ENCODE results near the gene ITIH4.

The ITIH4 gene

GRCh38 chr3:52831500-52832301, 1.2 kb upstream of the ITIH4 start:
- no peak for DNase-seq (ENCODE audit: low read depth in 2 of 2)

- DNase-seq (ENCODE audit: low read depth in 2 of 2): no peak
These were observed 487 bp downstream of the ITIH4 start for GRCh38 chr3:52829906-52830463.

- DNase-seq (ENCODE audit: low read depth in 2 of 2): no peak
These were observed 990 bp downstream of the ITIH4 start for GRCh38 chr3:52829482-52829881.

GRCh38 chr3:52827866-52828376, 2.6 kb downstream of the ITIH4 start:
- DNase-seq (ENCODE audit: low read depth in 2 of 2): no peak

GRCh38 chr3:52827441-52827840, 3.0 kb downstream of the ITIH4 start:
- no peak for DNase-seq (ENCODE audit: low read depth in 2 of 2)

- no peak for DNase-seq (ENCODE audit: low read depth in 2 of 2)
These were observed 6.4 kb downstream of the ITIH4 start for GRCh38 chr3:52824037-52824436.

- no peak for DNase-seq (ENCODE audit: low read depth in 2 of 2)
These were observed 8.1 kb downstream of the ITIH4 start for GRCh38 chr3:52822363-52822762.

- peak; percentile 10 to 12 for DNase-seq (ENCODE audit: low read depth in 2 of 2)
These were observed 9.7 kb downstream of the ITIH4 start for GRCh38 chr3:52820736-52821135.

- no peak for DNase-seq (ENCODE audit: low read depth in 2 of 2)
These were observed 10.5 kb downstream of the ITIH4 start for GRCh38 chr3:52819936-52820335.

GRCh38 chr3:52817860-52818259, 12.6 kb downstream of the ITIH4 start:
- DNase-seq (ENCODE audit: low read depth in 2 of 2): no peak

GRCh38 chr3:52817221-52817620, 13.3 kb downstream of the ITIH4 start:
- no peak for DNase-seq (ENCODE audit: low read depth in 2 of 2)

GRCh38 chr3:52816654-52817053, 13.8 kb downstream of the ITIH4 start:
- no peak for DNase-seq (ENCODE audit: low read depth in 2 of 2)

- no peak for DNase-seq (ENCODE audit: low read depth in 2 of 2)
These were observed 14.3 kb downstream of the ITIH4 start for GRCh38 chr3:52816199-52816598.

GRCh38 chr3:52813810-52814209, 16.7 kb downstream of the ITIH4 start:
- DNase-seq (ENCODE audit: low read depth in 2 of 2): no peak

- DNase-seq (ENCODE audit: low read depth in 2 of 2): no peak
These were observed 18.9 kb downstream of the ITIH4 start for GRCh38 chr3:52811452-52812011.

- DNase-seq (ENCODE audit: low read depth in 2 of 2): no peak
These were observed 19.5 kb downstream of the ITIH4 start for GRCh38 chr3:52810923-52811322.

GRCh38 chr3:52809662-52810377, 20.7 kb downstream of the ITIH4 start:
- no peak for DNase-seq (ENCODE audit: low read depth in 2 of 2)

GRCh38 chr3:52809149-52809548, 21.3 kb downstream of the ITIH4 start:
- DNase-seq (ENCODE audit: low read depth in 2 of 2): no peak

GRCh38 chr3:52805270-52806039, 25.0 kb downstream of the ITIH4 start:
- no peak for DNase-seq (ENCODE audit: low read depth in 2 of 2)

GRCh38 chr3:52801839-52802238, 28.6 kb downstream of the ITIH4 start:
- DNase-seq (ENCODE audit: low read depth in 2 of 2): no peak

GRCh38 chr3:52800079-52800478, 30.4 kb downstream of the ITIH4 start:
- no peak for DNase-seq (ENCODE audit: low read depth in 2 of 2)

Data from stimulated activated CD4-positive, alpha-beta T cell treated with anti-CD3 and anti-CD28 coated beads, Interleukin-15, amount 100 ng/mL, for 48 hours (primary cell).